ENCODE measurements around the gene NIT2.

Gene NIT2

GRCh38 chr3:100366424-100366823 lies 31.9 kb downstream of the NIT2 start:
- no peak for TF ChIP-seq CTCF (IDR thresholded peaks at IDR 0.05; ENCODE audit: insufficient read depth, low read length, poor library complexity, severe bottlenecking)
- DNase-seq (ENCODE audit: extremely low read depth, insufficient read length): no peak
- Histone ChIP-seq H3K4me3 (replicated peaks; ENCODE audit: low read depth, low read length) (no peak overlapping the region), H3K36me3 (ENCODE audit: control insufficient read depth, insufficient read depth, low read length) (peaks cover 2% of the 10 kb centered on the region), H3K27me3 (replicated peaks; ENCODE audit: control insufficient read depth, insufficient read depth, low read length) (no peaks in the 10 kb centered on the region)

GRCh38 chr3:100368441-100368840 lies 33.9 kb downstream of the NIT2 start:
- DNase-seq (ENCODE audit: extremely low read depth, insufficient read length): no peak
- no peak for TF ChIP-seq CTCF (IDR thresholded peaks at IDR 0.05; ENCODE audit: insufficient read depth, low read length, poor library complexity, severe bottlenecking)
- Histone ChIP-seq H3K36me3 (ENCODE audit: control insufficient read depth, insufficient read depth, low read length) (peaks cover 8% of the 10 kb centered on the region), H3K4me3 (replicated peaks; ENCODE audit: low read depth, low read length) (no peak overlapping the region), H3K27me3 (replicated peaks; ENCODE audit: control insufficient read depth, insufficient read depth, low read length) (no peaks in the 10 kb centered on the region)

GRCh38 chr3:100370756-100371155 lies 36.2 kb downstream of the NIT2 start:
- H3K36me3 ChIP-seq (ENCODE audit: control insufficient read depth, insufficient read depth, low read length): peaks cover 9% of the 10 kb centered on the region
- no peak for TF ChIP-seq CTCF (IDR thresholded peaks at IDR 0.05; ENCODE audit: insufficient read depth, low read length, poor library complexity, severe bottlenecking)
- H3K4me3 ChIP-seq (replicated peaks; ENCODE audit: low read depth, low read length): no peak overlapping the region
- DNase-seq (ENCODE audit: extremely low read depth, insufficient read length): no peak
- H3K27me3 ChIP-seq (replicated peaks; ENCODE audit: control insufficient read depth, insufficient read depth, low read length): no peaks in the 10 kb centered on the region

- H3K4me3 ChIP-seq (replicated peaks; ENCODE audit: low read depth, low read length): no peak overlapping the region
- DNase-seq (ENCODE audit: extremely low read depth, insufficient read length): no peak
- TF ChIP-seq CTCF (IDR thresholded peaks at IDR 0.05; ENCODE audit: insufficient read depth, low read length, poor library complexity, severe bottlenecking): no peak
- H3K27me3 ChIP-seq (replicated peaks; ENCODE audit: control insufficient read depth, insufficient read depth, low read length): no peaks in the 10 kb centered on the region
- peaks cover 12% of the 10 kb centered on the region for H3K36me3 ChIP-seq (ENCODE audit: control insufficient read depth, insufficient read depth, low read length)
These were observed 40.0 kb downstream of the NIT2 start for GRCh38 chr3:100374521-100374920.

- H3K27me3 ChIP-seq (replicated peaks; ENCODE audit: control insufficient read depth, insufficient read depth, low read length): no peaks in the 10 kb centered on the region
- H3K4me3 ChIP-seq (replicated peaks; ENCODE audit: low read depth, low read length): no peak overlapping the region
- peaks cover 13% of the 10 kb centered on the region for H3K36me3 ChIP-seq (ENCODE audit: control insufficient read depth, insufficient read depth, low read length)
- no peak for TF ChIP-seq CTCF (IDR thresholded peaks at IDR 0.05; ENCODE audit: insufficient read depth, low read length, poor library complexity, severe bottlenecking)
- DNase-seq (ENCODE audit: extremely low read depth, insufficient read length): no peak
These were observed 41.7 kb downstream of the NIT2 start for GRCh38 chr3:100376301-100376700.

Data from GM06990 (cell line).